OCI-LY7 (cell line): ENCODE measurements around the gene GLB1L. TPM values are rescaled to one million over a fixed set of nuclear protein-coding genes. Genes with fewer than 3 reads are reported as not detected.

Experiments
- BruUV-seq: library from RNA; stranded (reverse); fragments of 400-500 nt; replicated peaks from 2 replicates; lab custom pipeline; 2021; lab: Mats Ljungman, UMichigan
- CTCF ChIA-PET: fragments of 300-600 bp; sonication (Branson Sonifier 250); formaldehyde crosslinking; loops from one replicate; lab custom pipeline; 2022; ENCODE audit warnings: antibody characterized with exemption; ENCODE audit not compliant: unreplicated experiment; lab: Charles Lee
- POLR2A ChIA-PET: fragments of 300-600 bp; sonication (Branson Sonifier 250); formaldehyde crosslinking; loops from one replicate; lab custom pipeline; 2022; ENCODE audit warnings: antibody characterized with exemption; lab: Charles Lee
- DNase-seq: peaks from one replicate; pipeline ENCODE4 v3.0.0-alpha.2; 2015; ENCODE audit warnings: low spot score
- H2AFZ ChIP-seq: fragments of 200-600 bp; sonication (generic), shearing (Covaris generic); 2 replicates; pipeline ENCODE4 v1.6.1; 2014; ENCODE audit warnings: mild to moderate bottlenecking, antibody characterized with exemption, low read length, moderate library complexity
- H3K27ac ChIP-seq: fragments of 200-600 bp; sonication (generic); 2 replicates; pipeline ENCODE4 v1.5.1; 2014; ENCODE audit warnings: mixed run types, low read depth, mild to moderate bottlenecking, moderate library complexity, low read length, inconsistent platforms; ENCODE audit not compliant: poor library complexity, severe bottlenecking
- H3K36me3 ChIP-seq: fragments of 200-600 bp; sonication (generic); 2 replicates; pipeline ENCODE4 v1.6.1; 2014; ENCODE audit warnings: mild to moderate bottlenecking, antibody characterized with exemption, low read length, moderate library complexity, mixed read lengths; ENCODE audit not compliant: insufficient read depth
- H3K4me1 ChIP-seq: fragments of 200-600 bp; sonication (generic); 2 replicates; pipeline ENCODE4 v1.5.1; 2014; ENCODE audit warnings: mild to moderate bottlenecking, low read length; ENCODE audit not compliant: insufficient read depth, poor library complexity, severe bottlenecking
- H3K4me2 ChIP-seq: fragments of 200-600 bp; sonication (generic); 2 replicates; pipeline ENCODE4 v1.6.1; 2014; ENCODE audit warnings: mild to moderate bottlenecking, low read length
- H3K4me3 ChIP-seq: fragments of 200-600 bp; sonication (generic); 2 replicates; pipeline ENCODE4 v1.5.1; 2014; ENCODE audit warnings: mild to moderate bottlenecking, low read depth, low read length; ENCODE audit not compliant: poor library complexity, severe bottlenecking
- H3K79me2 ChIP-seq: fragments of 200-600 bp; sonication (generic); 2 replicates; pipeline ENCODE4 v1.6.1; 2016; ENCODE audit warnings: low read depth, mild to moderate bottlenecking, low read length, moderate library complexity, mixed read lengths; ENCODE audit not compliant: insufficient read depth
- H3K9me2 ChIP-seq: fragments of 200-600 bp; sonication (generic); 2 replicates; pipeline ENCODE4 v1.6.1; 2016; ENCODE audit warnings: mild to moderate bottlenecking, low read length, mixed read lengths; ENCODE audit not compliant: insufficient read depth
- H3K9me3 ChIP-seq: fragments of 200-600 bp; sonication (generic); 2 replicates; pipeline ENCODE4 v1.6.1; 2014; ENCODE audit warnings: mild to moderate bottlenecking, mixed run types, low read length, mixed read lengths
- H4K20me1 ChIP-seq: fragments of 200-600 bp; sonication (generic); 2 replicates; pipeline ENCODE4 v1.6.1; 2014; ENCODE audit warnings: mild to moderate bottlenecking, antibody characterized with exemption, low read length, moderate library complexity, mixed read lengths; ENCODE audit not compliant: insufficient read depth
- CTCF ChIP-seq: fragments of 200-600 bp; sonication (generic); conservative IDR thresholded peaks from 2 replicates; pipeline ENCODE4 v1.5.1; 2014; ENCODE audit warnings: mild to moderate bottlenecking, antibody characterized with exemption, low read length, moderate library complexity, mixed read lengths
- EZH2phosphoT487 ChIP-seq: fragments of 200-600 bp; sonication (generic); IDR thresholded peaks from 2 replicates; pipeline ENCODE4 v1.6.1; 2018; ENCODE audit warnings: low read depth, borderline replicate concordance, mild to moderate bottlenecking, mixed run types, antibody characterized with exemption, low read length, moderate library complexity, mixed read lengths
- intact Hi-C: fragments of 100-400 bp; cut with micrococcal nuclease; formaldehyde crosslinking; loops from one replicate; pipeline ENCODE4 v1.10.0; 2022; ENCODE audit not compliant: unreplicated experiment
- total RNA-seq, 2 experiments: library from RNA; depleted of rRNA in 1 of 2; stranded (reverse); fragments of >200 nt in 1 of 2; shearing (Covaris generic) in 1 of 2; gene quantifications; 2 replicates each; pipeline ENCODE4 v1.2.3, GENCODE V29; 2014 to 2022

GLB1L gene
- total RNA-seq, 2 experiments from 2014 or later, result 6.9 to 8.6 TPM

GRCh38 chr2:219293736-219294231, 48.5 kb upstream of the GLB1L start:
- no peak for DNase-seq
- H3K27ac ChIP-seq, result no peak overlapping the region
- H3K9me3 ChIP-seq, result no peaks in the 10 kb centered on the region
- no peaks in the 10 kb centered on the region for H3K36me3 ChIP-seq
- BruUV-seq, result no TSS peak
- H3K4me2 ChIP-seq, result no peak overlapping the region; the same call in 1 of the 2 replicates
- TF ChIP-seq EZH2phosphoT487 (no peak), CTCF (no peak)
- peaks cover 21% of the 10 kb centered on the region for H3K4me1 ChIP-seq
- intact Hi-C loops, result loop anchor here (2.0 kb wide), 2 partner anchors 117 to 235 kb away; partner anchors contain the start of gene CNPPD1
- no peak overlapping the region for H3K4me3 ChIP-seq
- POLR2A ChIA-PET, result interaction anchor here (1.0 to 3.2 kb wide), 4 partner anchors 13 to 400 kb away, joined by 3 to 13 read pairs (median 10); no protein-coding TSS in a partner anchor
- no peaks in the 10 kb centered on the region for H4K20me1 ChIP-seq
- H3K9me2 ChIP-seq, result no peaks in the 10 kb centered on the region
- CTCF ChIA-PET, result no interaction called here
- H3K79me2 ChIP-seq, result no peaks in the 10 kb centered on the region
- H2AFZ ChIP-seq, result no peak overlapping the region; the same call in 1 of the 2 replicates

GRCh38 chr2:219292616-219293015, 47.4 kb upstream of the GLB1L start:
- no peak overlapping the region for H3K4me2 ChIP-seq
- no peak for TF ChIP-seq EZH2phosphoT487
- TF ChIP-seq CTCF, result no peak
- CTCF ChIA-PET, result interaction anchor here (1.5 kb wide), 1 partner anchor 16 kb away, joined by 4 read pairs; no protein-coding TSS in a partner anchor
- BruUV-seq, result no TSS peak
- H2AFZ ChIP-seq, result no peak overlapping the region
- no peak overlapping the region for H3K4me3 ChIP-seq
- no peaks in the 10 kb centered on the region for H3K9me3 ChIP-seq
- no peaks in the 10 kb centered on the region for H4K20me1 ChIP-seq
- no peaks in the 10 kb centered on the region for H3K36me3 ChIP-seq
- H3K4me1 ChIP-seq, result peaks cover 21% of the 10 kb centered on the region
- intact Hi-C loops, result no loop called here
- H3K9me2 ChIP-seq, result no peaks in the 10 kb centered on the region
- no peak overlapping the region for H3K27ac ChIP-seq
- no peak for DNase-seq
- no peaks in the 10 kb centered on the region for H3K79me2 ChIP-seq
- POLR2A ChIA-PET, result interaction anchor here (0.9 to 1.4 kb wide), 2 partner anchors 15 to 87 kb away, joined by 3 to 6 read pairs; no protein-coding TSS in a partner anchor

- Histone ChIP-seq H3K4me2 (no peak overlapping the region), H3K9me2 (no peaks in the 10 kb centered on the region), H3K4me1 (peaks cover 21% of the 10 kb centered on the region), H3K36me3 (no peaks in the 10 kb centered on the region), H3K9me3 (no peaks in the 10 kb centered on the region), H4K20me1 (no peaks in the 10 kb centered on the region), H3K27ac (no peak overlapping the region), H3K4me3 (no peak overlapping the region), H2AFZ (no peak overlapping the region), H3K79me2 (no peaks in the 10 kb centered on the region)
- POLR2A ChIA-PET, result interaction anchor here (0.8 to 1.3 kb wide), 3 partner anchors 11 to 86 kb away, joined by 3 to 5 read pairs (median 4); partner anchors contain the start of genes DNAJB2 and ZFAND2B
- intact Hi-C loops, result no loop called here
- DNase-seq, result no peak
- CTCF ChIA-PET, result interaction anchor here (1.2 to 1.5 kb wide), 2 partner anchors 15 to 37 kb away, joined by 3 to 4 read pairs; no protein-coding TSS in a partner anchor
- TF ChIP-seq EZH2phosphoT487, result no peak
- no peak for TF ChIP-seq CTCF
- no TSS peak for BruUV-seq
Observed at GRCh38 chr2:219291910-219292490, 46.8 kb upstream of the GLB1L start.
